NCI-H187 treated with DMSO at 0.1 percent for 48 hours (cell line): Measurements from ENCODE around the gene ABCA12.

Experiments
- DNase-seq: peaks from one replicate; lab custom pipeline; 2025; lab: John Stamatoyannopoulos, UW

The ABCA12 gene

DNA sequence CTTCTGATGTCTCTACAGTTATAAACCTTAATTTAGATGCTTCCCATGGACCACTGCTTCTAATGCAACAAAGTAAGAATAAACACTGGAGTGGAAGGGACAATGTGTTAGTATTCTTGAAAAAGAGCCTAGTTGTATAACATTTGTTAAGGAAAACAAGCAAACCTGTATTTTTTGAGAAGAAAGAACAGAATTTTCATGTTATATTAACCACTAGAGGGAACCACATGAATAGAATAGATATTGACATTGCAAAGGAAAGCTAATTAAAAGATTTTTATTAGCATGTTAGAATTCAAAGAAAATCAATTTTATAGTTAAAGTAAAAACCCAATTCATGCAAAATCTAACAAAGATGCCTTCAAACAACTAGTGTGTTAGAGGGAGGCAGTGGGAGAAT, 177.7 kb downstream of the ABCA12 start:
- DNase-seq: no peak

DNA sequence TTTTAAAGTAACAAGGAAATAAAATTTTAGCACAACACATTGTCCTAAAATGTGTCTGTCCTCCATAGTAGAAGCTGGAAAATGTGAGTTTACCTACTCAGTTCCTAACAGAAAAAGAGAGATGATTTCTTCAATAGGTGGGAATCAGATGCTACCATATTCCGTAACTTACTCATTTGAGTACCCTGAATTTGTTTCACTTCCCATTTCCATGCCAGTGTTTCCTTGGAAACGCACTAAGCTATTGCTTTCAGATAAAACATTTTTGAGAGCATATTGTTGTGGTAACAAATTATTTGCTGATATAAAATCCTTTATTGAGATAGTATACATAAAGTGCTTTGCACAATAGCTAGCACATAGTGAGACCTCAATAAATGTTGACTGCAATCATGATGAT, 191.5 kb downstream of the ABCA12 start:
- no peak for DNase-seq

DNA sequence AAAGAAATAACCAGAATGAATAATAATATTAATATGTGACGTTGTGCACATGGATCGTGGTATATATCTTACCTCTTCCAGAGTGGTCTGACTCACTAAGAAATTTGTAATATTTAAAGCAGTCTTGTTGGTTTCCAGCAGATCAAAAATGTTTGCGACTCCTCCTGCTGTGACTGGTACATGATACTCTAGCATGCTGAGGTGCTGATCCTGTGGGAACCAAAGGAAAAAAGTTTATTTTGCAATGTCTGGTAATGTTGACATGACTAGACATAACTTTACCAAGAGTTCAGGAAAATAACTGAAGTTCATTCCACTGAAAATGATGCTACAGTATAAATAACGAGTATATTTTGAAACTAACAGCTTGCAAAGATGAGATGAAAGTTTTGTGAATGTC, 204.4 kb downstream of the ABCA12 start:
- DNase-seq: no peak

DNA sequence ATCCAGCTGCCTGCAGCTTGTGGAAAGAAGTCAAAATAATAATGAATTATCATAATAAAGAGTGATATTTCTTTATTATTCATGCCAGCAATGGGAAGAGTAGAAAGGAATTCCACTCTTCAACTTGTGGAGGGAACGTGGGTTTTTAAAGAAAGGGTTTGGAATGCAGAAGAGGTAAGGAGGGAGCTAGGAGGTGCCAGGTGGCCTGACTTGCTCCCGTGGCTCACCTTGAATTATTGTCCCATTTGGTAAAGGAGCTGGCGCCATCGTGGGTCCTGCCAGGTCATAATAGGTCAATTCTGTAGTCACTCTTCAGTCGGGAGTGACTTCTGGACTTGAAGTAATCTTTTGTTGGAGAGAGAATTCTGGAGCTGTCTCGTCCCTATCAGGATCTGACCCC, 233.8 kb downstream of the ABCA12 start:
- DNase-seq: no peak

DNA sequence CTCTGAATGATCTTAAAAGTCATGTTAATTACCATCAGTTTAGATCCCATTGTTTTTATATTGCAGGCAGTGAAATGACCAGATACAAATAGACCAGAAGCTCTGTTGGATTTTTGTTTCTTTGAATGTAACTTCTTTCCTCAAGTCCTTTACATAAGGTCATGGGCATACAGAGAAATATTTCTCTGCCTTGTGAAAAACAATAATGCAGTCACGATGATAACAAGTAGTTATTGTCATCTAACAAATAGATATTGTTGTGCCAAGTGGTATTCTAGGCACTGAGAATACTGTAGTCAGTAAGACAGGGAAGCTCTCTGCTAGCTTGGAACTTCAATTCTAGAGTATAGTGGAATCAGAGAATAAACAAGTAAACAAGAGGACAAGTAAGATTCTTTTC, 234.2 kb downstream of the ABCA12 start:
- DNase-seq: no peak

DNA sequence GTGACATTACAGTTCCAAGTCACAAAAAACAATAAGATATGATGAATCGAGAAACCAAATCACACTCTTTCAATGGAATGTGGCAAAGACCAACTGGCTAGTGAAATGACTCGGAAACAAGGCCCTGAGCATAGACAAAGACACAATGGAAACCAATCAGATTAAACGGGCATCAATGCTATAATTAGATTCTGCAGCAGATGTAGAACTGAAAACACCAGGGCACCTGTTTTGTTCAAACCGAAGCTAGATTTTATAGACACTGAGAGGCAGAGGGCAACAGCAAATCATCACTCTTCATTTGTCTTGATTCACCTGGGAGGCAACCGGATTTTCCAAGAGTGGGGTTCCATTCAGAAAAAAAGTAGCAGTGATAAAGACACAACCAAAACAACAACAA, 236.1 kb downstream of the ABCA12 start:
- no peak for DNase-seq

DNA sequence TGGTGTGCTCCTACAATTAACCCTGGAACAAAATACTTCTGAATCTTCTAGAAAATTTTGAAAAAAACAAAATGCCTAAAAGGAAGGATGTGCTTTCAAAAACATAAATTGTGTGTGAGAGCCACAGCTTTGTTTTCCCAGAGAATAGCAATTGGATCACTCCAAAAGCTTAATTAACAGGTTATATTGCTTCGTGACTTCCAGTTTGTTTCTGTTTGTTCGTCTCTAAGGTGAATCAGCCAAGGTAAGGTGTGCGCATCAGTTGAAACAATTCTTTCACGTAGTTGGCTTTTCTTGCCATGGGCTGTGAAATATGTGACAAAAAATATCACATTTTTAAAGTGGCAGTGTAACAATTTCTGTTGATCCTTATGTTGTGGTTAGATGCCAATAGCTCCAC, 238.7 kb downstream of the ABCA12 start:
- DNase-seq: no peak

DNA sequence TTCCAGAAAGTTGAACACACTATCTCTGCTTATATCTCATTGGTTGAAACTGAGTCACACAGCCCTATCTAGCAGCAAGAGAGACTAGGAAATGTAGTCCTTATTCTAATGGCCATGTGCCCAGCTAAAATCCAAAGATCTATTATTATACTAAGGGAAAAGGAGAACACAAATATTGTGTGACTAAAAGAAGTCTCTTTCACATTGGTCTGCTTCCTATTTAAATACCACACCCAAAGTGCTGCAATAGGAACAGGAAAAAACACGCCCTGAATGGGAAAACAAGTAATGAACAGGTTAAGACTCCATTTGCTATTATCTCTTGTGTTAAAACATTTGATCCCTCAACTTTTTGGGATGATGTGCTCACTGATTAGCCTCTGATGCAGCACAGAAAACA, 242.2 kb downstream of the ABCA12 start:
- no peak for DNase-seq

DNA sequence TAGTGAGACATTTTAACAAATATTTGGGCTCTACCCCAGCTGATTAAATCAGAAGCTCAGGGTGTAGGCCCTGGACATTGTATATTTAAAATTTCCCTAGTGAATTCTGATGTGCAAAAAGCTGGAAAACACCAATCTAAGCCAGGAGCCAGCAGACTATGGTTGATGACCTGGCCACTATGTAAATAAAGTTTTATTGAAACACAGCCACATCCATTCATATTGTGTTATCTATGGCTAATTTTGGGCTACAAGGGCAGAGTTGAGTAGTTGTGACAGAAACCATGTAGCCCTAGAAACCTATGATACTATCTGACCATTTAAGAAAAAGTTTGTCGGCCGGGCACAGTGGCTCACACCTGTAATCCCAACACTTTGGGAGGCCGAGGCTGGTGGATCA, 243.0 kb downstream of the ABCA12 start:
- no peak for DNase-seq

DNA sequence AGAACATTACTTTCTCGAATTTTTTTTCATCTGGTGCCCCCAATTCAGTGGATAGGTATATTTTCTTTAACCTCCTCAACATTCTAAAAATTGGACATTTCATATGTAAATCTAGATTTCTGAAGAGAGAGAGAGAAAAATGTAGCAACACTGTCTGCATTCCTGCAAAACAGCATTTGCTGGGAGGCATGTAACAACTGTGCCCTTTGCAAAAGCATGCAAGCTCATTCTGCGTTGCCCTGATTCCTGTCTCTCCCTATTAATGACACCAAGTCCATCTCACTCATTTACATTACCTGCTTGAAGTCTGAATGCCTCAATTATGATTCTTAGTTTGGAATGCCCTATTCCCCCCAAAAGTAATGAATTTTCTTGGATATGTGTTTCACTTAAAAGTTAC, 249.1 kb downstream of the ABCA12 start:
- DNase-seq: no peak

DNA sequence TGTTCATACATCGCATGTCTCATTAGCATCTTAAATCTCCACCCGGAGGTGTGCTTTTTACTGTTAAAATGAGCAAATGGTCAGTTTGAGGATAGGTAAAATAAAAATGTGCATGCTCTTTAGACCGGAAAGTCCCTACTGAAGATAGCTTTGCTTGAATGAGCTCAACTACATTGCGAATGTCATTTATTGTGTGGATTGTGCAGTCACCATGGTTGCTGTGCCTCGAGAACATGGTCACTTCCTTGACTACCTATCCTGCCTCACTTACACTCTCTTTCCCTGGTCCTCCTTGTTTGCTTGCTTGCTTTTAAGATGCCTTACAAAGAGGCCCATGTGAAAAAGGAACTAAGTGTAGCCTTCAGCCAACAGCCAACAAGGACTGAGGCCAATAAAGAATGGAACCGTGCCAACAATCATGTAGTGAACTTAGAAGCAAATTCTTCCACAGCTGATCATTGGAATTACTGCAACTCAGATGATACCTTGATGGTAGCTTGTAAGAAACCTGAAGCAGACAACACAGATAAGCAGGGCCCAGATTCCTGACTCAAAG, 256.7 kb downstream of the ABCA12 start:
- no peak for DNase-seq
